ENCODE data around the gene HMGCR.

- no peak for TF ChIP-seq CTCF (IDR thresholded peaks at IDR 0.05)
- no peak for TF ChIP-seq POLR2A (IDR thresholded peaks at IDR 0.05)
These were observed 44.4 kb downstream of the HMGCR start for GRCh38 chr5:75381456-75381855.

All from uterus (tissue), 2 donors.